Activated T-helper 2 cell treated with anti-CD3 and anti-CD28 coated beads, Interferon-gamma antibody, Interleukin-2, Interleukin-4, amounts not matched to agents 10 μg/mL and 5 μg/mL and 100 μg/mL, durations not matched to agents 14 hours and 24 hours and 36 hours (primary cell): ENCODE results near the gene ACBD6. TPM values are rescaled to one million over a fixed set of nuclear protein-coding genes. Genes with fewer than 3 reads are reported as not detected.

Experiments
- DNase-seq: peaks from one replicate; pipeline ENCODE4 v3.0.0; 2021; ENCODE audit warnings: low spot score
- H3K27ac Mint-ChIP-seq: one replicate; pipeline ENCODE4 v1.8.0; 2021; ENCODE audit warnings: mixed read lengths
- H3K27me3 Mint-ChIP-seq: one replicate; pipeline ENCODE4 v1.8.0; 2021; ENCODE audit warnings: low read depth, mixed read lengths
- H3K36me3 Mint-ChIP-seq: one replicate; pipeline ENCODE4 v1.8.0; 2021; ENCODE audit warnings: low read depth, mixed read lengths
- H3K4me1 Mint-ChIP-seq: one replicate; pipeline ENCODE4 v1.8.0; 2021; ENCODE audit warnings: low read depth, mixed read lengths
- H3K4me3 Mint-ChIP-seq: one replicate; pipeline ENCODE4 v1.8.0; 2021; ENCODE audit warnings: low read depth, mild to moderate bottlenecking, moderate library complexity, mixed read lengths
- H3K9me3 Mint-ChIP-seq: one replicate; pipeline ENCODE4 v1.8.0; 2021; ENCODE audit warnings: mixed read lengths
- intact Hi-C: fragments of 100-400 bp; cut with micrococcal nuclease; formaldehyde crosslinking; loops from one replicate; pipeline ENCODE4 v1.15.1; 2023
- total RNA-seq: library from RNA; stranded (reverse); gene quantifications from 2 replicates; pipeline ENCODE4 v1.2.3, GENCODE V29; 2022

Gene ACBD6
- total RNA-seq, 1 donor from 2014 or later = 48.9 TPM

DNA sequence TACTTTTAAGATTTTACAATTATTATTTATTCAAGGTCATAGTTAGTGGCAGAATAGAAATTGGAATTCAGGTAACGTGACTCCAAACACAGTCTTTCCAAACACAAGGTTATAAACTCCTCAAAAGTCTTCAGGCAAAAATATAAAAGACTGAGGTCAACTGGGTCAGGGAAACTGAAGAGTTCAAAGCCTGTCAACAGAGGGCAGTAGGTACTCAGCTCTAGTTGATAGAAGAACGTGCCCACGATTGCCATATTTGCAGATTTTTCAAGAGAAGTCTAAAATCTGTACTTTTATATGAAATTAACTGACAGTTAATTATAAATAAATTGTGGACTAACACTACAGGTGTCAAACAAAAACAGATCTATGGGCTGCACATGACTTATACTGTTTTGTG, 137.3 kb downstream of the ACBD6 start:
- Mint-ChIP-seq H3K4me3 (no peak overlapping the region), H3K36me3 (no peaks in the 10 kb centered on the region), H3K27ac (no peak overlapping the region), H3K9me3 (no peaks in the 10 kb centered on the region), H3K4me1 (no peaks in the 10 kb centered on the region), H3K27me3 (no peaks in the 10 kb centered on the region)
- no peak for DNase-seq
- intact Hi-C loops = no loop called here

DNA sequence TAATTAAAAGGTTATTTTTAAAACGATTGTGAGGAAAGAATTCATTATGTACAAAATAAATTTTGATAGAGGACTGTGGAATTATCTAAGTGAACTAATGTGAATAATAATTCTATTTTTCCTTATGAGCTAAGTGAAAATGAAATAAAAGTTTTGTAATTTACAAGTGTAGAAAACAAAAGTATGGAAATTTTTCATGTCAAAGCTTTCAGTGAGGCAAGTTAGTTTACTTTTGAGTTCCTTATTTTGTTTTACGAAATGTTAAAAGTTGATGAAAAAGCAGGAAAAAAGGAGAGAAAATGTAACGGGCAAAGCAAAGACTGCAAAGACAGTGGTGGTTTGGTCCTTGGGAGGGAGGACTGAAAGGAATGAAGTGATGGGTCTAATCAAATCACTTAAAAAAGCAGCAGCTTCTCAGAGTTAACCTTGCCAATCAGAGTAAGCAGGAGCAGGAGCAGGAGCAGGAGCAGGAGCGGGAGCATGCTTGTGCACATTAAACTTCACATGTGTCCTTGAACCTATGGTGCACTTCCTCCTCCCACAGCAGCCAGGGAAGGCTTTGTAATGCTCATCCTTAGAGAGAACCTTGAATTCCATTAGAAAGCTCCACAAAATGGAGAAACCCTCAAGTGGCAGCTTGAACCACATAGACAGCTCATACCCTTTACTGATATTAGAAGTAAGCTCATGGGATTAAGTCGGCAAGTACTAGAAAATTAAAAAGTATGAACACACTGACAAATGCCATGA, 139.0 kb downstream of the ACBD6 start:
- H3K36me3 Mint-ChIP-seq = no peaks in the 10 kb centered on the region
- DNase-seq = no peak
- H3K27me3 Mint-ChIP-seq = no peaks in the 10 kb centered on the region
- H3K9me3 Mint-ChIP-seq = no peaks in the 10 kb centered on the region
- H3K27ac Mint-ChIP-seq = no peak overlapping the region
- intact Hi-C loops = no loop called here
- no peaks in the 10 kb centered on the region for H3K4me1 Mint-ChIP-seq
- no peak overlapping the region for H3K4me3 Mint-ChIP-seq

DNA sequence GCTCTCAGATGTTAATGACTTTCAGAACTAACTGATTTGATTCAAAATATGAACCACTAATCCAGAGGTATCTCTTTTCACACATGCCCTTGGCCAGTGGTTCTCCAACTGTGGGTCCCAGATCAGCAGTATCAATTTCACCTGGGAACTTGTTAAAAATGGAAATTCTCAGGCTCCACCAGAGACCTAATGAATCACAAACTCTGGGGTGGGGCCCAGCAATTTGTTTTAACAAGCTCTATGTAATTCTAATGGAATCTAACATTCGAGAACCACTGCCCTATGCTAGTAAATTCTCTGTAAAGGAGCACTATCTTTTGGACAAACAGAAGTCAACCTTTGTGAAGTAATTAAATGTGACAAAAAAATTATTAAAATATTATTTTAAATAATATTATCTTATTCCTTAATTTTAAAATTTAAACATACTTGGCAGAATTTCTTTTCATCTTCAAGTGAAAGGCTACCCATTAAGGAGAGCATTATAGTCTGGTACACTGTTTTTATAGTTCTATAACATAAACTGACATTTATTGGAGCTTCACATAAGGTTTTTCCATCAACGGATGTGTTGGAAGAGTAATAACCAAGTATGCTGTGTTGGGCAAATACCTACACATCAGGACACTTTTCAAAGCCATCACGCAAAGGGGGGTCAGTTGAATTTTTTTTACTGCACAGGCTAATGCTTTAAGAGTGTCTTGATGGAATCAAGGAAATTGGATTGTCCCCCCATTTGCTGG, 141.9 kb downstream of the ACBD6 start:
- H3K27me3 Mint-ChIP-seq = no peaks in the 10 kb centered on the region
- H3K36me3 Mint-ChIP-seq = no peaks in the 10 kb centered on the region
- no peak overlapping the region for H3K27ac Mint-ChIP-seq
- H3K9me3 Mint-ChIP-seq = no peaks in the 10 kb centered on the region
- no peak for DNase-seq
- no peak overlapping the region for H3K4me3 Mint-ChIP-seq
- intact Hi-C loops = no loop called here
- no peaks in the 10 kb centered on the region for H3K4me1 Mint-ChIP-seq

DNA sequence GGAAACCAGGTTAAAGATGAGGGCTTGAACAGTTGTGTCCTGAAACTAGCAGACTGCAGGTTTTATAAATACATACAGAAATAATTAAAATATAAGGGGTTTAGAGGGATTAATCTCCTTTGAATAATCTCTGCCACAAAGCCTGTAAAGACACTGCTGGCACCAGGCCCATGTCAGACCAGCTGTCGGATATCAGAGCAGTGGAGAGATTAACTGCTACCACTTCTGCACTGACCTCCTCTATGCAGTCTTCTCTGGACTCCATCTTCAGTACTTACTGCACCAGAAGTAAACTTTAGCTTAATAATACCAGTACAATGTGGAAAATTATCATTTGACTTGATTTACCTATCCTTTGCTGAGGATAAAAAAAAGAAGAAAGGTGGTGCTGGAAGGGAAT, 143.7 kb downstream of the ACBD6 start:
- DNase-seq = no peak
- Mint-ChIP-seq H3K4me3 (no peak overlapping the region), H3K9me3 (no peaks in the 10 kb centered on the region), H3K27ac (no peak overlapping the region), H3K4me1 (no peaks in the 10 kb centered on the region), H3K36me3 (no peaks in the 10 kb centered on the region), H3K27me3 (no peaks in the 10 kb centered on the region)
- intact Hi-C loops = no loop called here

DNA sequence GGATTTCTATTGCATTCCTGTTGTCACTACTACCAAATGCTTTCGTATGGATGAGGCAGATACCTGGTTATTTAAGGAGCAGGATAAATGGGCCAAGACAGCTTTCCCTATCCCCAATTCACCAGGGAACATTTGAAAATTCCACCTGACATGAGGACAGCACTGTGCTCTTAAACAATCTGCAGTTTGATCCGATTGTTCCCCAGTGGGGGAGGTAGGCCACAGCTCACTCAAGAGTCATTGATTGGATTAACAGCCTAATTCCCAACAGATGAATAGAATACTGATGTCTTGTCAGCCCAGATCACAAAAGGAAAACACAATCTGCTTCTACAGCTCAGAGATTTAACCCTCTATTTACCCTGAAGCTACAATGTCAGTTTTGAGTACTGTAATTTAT, 148.4 kb downstream of the ACBD6 start:
- H3K27ac Mint-ChIP-seq = no peak overlapping the region
- H3K36me3 Mint-ChIP-seq = no peaks in the 10 kb centered on the region
- no peaks in the 10 kb centered on the region for H3K4me1 Mint-ChIP-seq
- H3K4me3 Mint-ChIP-seq = no peak overlapping the region
- no peaks in the 10 kb centered on the region for H3K27me3 Mint-ChIP-seq
- DNase-seq = no peak
- no peaks in the 10 kb centered on the region for H3K9me3 Mint-ChIP-seq
- intact Hi-C loops = no loop called here

DNA sequence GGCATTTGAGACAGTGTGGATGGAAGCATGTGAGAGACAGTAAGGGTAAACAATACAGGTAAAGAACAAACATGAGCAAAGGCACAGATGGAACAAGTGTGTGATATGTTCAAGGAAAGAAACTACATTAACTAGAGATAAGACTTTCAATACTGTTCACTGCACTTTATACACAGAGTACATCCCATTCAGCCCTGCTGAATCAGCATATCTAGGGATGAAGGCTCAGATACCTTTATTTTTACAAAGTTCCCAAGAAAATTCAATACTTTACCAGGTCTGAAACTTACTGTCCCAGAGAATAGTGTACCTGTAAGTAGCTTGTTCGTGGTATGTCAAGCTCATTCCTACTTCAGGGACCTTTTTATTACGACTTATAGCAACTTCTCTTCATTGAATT, 149.8 kb downstream of the ACBD6 start:
- Mint-ChIP-seq H3K27ac (no peak overlapping the region), H3K4me1 (no peaks in the 10 kb centered on the region), H3K36me3 (no peaks in the 10 kb centered on the region), H3K4me3 (no peak overlapping the region), H3K9me3 (no peaks in the 10 kb centered on the region), H3K27me3 (no peaks in the 10 kb centered on the region)
- no peak for DNase-seq
- intact Hi-C loops = no loop called here

DNA sequence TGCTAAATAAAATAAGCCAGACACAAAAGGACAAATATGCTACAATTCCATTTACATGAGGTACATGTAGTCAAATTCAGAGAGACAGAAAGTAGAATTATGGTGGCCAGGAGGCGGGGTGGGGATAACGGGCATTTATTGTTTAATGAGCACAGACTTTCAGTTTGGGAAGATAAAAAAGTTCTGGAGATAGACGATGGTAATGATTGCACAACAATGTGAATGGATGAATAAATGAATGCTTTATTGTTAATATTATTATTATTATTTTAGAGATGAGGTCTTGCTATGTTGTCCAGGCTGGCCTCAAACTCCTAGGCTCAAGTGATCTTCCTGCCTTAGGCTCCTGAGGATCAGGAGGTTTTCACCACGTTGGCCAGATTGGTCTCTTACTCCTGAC, 150.4 kb downstream of the ACBD6 start:
- intact Hi-C loops = no loop called here
- Mint-ChIP-seq H3K4me3 (no peak overlapping the region), H3K4me1 (no peaks in the 10 kb centered on the region), H3K27ac (no peak overlapping the region), H3K27me3 (no peaks in the 10 kb centered on the region), H3K9me3 (no peaks in the 10 kb centered on the region), H3K36me3 (no peaks in the 10 kb centered on the region)
- no peak for DNase-seq

DNA sequence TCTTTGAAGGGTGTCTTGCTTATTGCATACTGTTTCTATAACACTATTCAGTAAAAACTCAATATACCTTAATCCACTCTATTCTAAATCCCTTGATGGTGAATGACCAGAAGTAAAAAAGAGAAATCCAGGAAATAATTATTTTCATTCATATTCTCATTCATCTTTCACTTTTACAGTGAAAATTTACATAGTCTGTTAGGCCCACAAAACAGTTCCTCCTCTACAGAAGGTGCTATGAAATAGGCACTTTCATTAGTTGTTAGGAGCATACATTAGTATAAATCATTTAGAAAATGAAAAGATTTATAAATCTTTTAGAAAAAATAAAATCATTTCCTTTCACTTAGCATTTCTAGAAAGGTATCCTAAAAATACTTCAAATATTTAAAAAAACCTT, 157.2 kb downstream of the ACBD6 start:
- Mint-ChIP-seq H3K4me3 (no peak overlapping the region), H3K27me3 (no peaks in the 10 kb centered on the region), H3K36me3 (peaks cover 3% of the 10 kb centered on the region), H3K9me3 (no peaks in the 10 kb centered on the region), H3K27ac (no peak overlapping the region), H3K4me1 (no peaks in the 10 kb centered on the region)
- DNase-seq = no peak
- intact Hi-C loops = no loop called here

DNA sequence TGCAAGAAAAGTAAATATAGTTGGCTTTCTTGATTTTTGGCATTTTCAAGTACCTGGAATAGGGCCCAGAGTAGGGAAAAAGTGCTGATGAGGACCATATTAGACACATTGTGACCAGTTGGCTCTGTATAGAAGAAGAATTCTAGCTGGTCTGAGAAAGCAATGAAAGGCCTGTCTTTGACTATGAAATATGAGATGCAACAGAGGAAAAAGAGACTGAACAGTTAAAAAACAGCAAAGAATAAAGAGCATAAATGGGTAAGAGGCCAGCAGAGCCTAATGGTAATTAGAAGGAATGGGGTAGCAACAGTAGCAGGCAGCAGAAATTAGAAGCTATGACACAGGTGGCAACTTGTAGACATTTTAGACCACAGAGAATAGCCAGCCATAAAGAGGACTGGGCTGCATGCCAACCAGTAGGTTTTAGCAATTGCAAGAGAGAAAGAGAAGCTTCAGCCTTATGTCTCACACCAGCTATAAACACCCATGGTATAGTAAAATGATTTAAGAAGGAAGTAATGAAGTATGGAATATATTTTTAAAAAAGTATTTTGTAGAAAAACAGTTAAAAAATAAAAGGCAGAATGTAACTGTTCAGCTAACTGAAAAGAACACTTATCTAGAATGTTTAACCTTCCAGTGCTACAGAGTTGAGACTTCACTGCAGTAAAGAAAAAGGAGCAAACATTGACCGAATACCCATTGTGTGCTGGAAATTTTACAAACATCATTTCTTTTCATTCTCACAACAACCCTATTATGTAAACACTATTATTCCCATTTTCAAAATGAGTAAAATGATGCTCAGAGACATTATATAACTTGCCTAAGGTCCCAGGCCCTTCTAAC, 158.2 kb downstream of the ACBD6 start:
- Mint-ChIP-seq H3K27me3 (no peaks in the 10 kb centered on the region), H3K4me3 (no peak overlapping the region), H3K36me3 (peaks cover 8% of the 10 kb centered on the region), H3K9me3 (no peaks in the 10 kb centered on the region), H3K4me1 (no peaks in the 10 kb centered on the region), H3K27ac (no peak overlapping the region)
- intact Hi-C loops = no loop called here
- DNase-seq = no peak

DNA sequence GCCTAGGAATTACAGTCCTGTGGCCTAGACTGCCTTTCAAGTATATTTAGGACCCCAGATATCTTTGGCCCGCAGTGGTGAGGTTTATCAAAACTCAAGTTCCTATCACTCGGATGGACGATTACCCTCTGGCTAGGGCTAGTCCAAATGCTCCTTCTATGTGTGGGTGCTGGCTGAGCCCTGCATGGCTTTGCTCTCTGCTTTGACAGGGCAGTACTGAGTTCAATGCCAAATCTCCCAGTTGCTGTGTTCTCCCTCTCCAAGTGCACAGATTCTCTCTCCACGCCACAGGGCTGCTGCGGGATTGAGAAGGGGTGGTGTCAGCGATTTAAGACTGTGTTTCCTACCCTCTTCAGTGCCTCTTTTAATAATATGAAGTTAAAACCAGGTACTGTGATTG, 175.3 kb downstream of the ACBD6 start:
- Mint-ChIP-seq H3K36me3 (no peaks in the 10 kb centered on the region), H3K4me1 (no peaks in the 10 kb centered on the region), H3K27me3 (no peaks in the 10 kb centered on the region), H3K9me3 (peaks cover 28% of the 10 kb centered on the region), H3K4me3 (no peak overlapping the region), H3K27ac (no peak overlapping the region)
- DNase-seq = no peak
- intact Hi-C loops = no loop called here

DNA sequence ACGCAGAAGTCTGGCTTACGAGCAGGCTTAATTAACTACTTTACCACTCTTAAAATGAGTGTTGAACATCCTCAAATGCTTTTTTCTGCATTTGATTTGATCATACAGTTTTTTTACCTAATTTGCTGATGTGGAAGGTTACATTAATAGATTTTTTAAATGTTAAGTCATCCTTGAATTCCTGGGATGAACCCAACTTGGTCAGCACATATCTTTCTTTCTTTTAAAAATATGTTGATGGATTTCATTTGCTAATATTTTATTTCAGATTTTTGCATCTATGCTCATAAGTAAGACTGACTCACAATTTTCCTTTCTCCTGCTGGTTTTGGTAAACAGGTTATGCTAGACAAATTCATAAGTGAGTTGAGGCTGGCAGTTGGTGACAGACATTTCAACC, 189.5 kb downstream of the ACBD6 start:
- no peaks in the 10 kb centered on the region for H3K9me3 Mint-ChIP-seq
- intact Hi-C loops = no loop called here
- H3K27me3 Mint-ChIP-seq = no peaks in the 10 kb centered on the region
- H3K4me1 Mint-ChIP-seq = peaks cover 2% of the 10 kb centered on the region
- peaks cover 4% of the 10 kb centered on the region for H3K36me3 Mint-ChIP-seq
- H3K4me3 Mint-ChIP-seq = no peak overlapping the region
- DNase-seq = no peak
- H3K27ac Mint-ChIP-seq = no peak overlapping the region

DNA sequence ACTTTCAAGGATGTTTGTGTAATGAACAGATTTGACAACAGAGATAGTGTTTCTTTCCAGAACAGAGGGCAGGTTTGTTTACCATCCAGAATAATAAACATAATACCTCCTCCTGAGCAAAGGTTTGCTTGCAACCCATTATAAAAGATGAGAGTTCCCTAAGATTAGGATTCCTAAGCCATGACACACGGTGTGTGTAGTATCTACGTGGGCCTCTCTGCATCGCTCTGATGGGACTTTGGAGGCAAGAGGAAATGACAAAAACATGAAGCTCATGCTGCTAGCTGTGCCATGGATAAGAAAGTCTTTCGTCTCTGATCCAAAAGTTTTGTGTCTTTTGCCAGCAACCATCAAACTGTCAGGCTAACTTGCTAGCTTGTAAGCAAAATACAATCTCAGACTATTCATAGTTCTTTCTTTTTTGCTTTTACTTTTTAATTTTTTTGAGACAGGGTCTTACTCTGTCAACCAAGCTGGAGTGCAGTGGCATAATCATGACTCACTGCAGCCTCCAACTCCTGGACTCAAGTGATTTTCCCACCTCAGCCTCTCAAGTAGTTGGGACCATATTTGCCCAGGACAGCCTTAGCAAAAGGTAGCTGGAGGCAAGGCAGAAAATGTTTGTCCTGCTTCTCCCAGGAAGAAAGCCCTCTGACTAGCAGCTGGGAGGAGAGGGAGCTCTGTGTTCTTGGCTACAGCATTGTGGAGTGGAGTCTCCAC, 191.2 kb downstream of the ACBD6 start:
- peaks cover 7% of the 10 kb centered on the region for H3K9me3 Mint-ChIP-seq
- DNase-seq = no peak
- H3K27me3 Mint-ChIP-seq = no peaks in the 10 kb centered on the region
- H3K36me3 Mint-ChIP-seq = peaks cover 5% of the 10 kb centered on the region
- H3K4me3 Mint-ChIP-seq = no peak overlapping the region
- no peaks in the 10 kb centered on the region for H3K4me1 Mint-ChIP-seq
- H3K27ac Mint-ChIP-seq = no peak overlapping the region
- intact Hi-C loops = no loop called here
